ENCODE measurements around the gene PTPRB.
A peak's percentile ranks its signal among the peaks of the same experiment; 100 is the strongest.

DNA sequence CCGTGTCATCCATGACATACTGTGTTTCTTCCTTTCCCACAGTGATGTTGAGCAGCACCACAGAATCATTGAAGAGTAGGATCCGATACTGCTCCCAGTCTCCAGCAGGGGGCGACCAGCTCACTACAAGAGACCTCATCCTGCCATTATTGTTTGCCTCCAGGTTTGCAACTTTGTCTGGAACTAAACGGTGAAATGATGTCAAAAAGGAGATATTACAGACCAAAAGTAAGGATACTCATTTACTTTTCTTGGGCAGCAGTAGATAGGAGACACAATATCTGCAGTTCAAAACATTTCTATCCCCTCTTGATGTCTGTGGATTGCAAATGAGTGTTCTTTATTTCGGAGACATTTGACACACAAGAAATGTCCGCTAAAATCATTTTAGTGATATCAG lies 47.2 kb downstream of the PTPRB start:
- TF ChIP-seq, protein P1, sequence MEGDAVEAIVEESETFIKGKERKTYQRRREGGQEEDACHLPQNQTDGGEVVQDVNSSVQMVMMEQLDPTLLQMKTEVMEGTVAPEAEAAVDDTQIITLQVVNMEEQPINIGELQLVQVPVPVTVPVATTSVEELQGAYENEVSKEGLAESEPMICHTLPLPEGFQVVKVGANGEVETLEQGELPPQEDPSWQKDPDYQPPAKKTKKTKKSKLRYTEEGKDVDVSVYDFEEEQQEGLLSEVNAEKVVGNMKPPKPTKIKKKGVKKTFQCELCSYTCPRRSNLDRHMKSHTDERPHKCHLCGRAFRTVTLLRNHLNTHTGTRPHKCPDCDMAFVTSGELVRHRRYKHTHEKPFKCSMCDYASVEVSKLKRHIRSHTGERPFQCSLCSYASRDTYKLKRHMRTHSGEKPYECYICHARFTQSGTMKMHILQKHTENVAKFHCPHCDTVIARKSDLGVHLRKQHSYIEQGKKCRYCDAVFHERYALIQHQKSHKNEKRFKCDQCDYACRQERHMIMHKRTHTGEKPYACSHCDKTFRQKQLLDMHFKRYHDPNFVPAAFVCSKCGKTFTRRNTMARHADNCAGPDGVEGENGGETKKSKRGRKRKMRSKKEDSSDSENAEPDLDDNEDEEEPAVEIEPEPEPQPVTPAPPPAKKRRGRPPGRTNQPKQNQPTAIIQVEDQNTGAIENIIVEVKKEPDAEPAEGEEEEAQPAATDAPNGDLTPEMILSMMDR (IDR thresholded peaks at IDR 0.05), result peak in 5 of 7 experiments; percentile 72 to 79 (median 78)
- no peak for TF ChIP-seq POLR2A (IDR thresholded peaks at IDR 0.05)

Data from stomach (tissue), 4 donors.